Activated CD8-positive, alpha-beta memory T cell treated with anti-CD3 and anti-CD28 coated beads, Interleukin-2, amount 50 U/mL, for 4 hours (primary cell): Measurements from ENCODE around the gene TMEM140.

Experiments
- DNase-seq: peaks from one replicate; pipeline ENCODE4 v3.0.0-alpha.2; 2020

TMEM140 gene

GRCh38 chr7:135177028-135177696, 29.3 kb downstream of the TMEM140 start:
- no peak for DNase-seq

- no peak for DNase-seq
Measured at GRCh38 chr7:135178364-135178763, 30.5 kb downstream of the TMEM140 start.

GRCh38 chr7:135179321-135179925, 31.6 kb downstream of the TMEM140 start:
- DNase-seq, result no peak

- DNase-seq, result no peak
Measured at GRCh38 chr7:135180122-135180521, 32.2 kb downstream of the TMEM140 start.

GRCh38 chr7:135181261-135181928, 33.5 kb downstream of the TMEM140 start:
- no peak for DNase-seq

GRCh38 chr7:135181929-135182678, 34.2 kb downstream of the TMEM140 start:
- DNase-seq, result no peak

- DNase-seq, result no peak
Measured at GRCh38 chr7:135183478-135183877, 35.6 kb downstream of the TMEM140 start.

GRCh38 chr7:135184254-135184841, 36.5 kb downstream of the TMEM140 start:
- DNase-seq, result no peak

GRCh38 chr7:135185471-135186260, 37.8 kb downstream of the TMEM140 start:
- DNase-seq, result no peak

GRCh38 chr7:135186261-135186540, 38.3 kb downstream of the TMEM140 start:
- DNase-seq, result no peak

- DNase-seq, result no peak
Measured at GRCh38 chr7:135186841-135187253, 39.0 kb downstream of the TMEM140 start.

GRCh38 chr7:135188298-135188984, 40.6 kb downstream of the TMEM140 start:
- no peak for DNase-seq

GRCh38 chr7:135189221-135189662, 41.4 kb downstream of the TMEM140 start:
- no peak for DNase-seq

GRCh38 chr7:135189961-135190360, 42.1 kb downstream of the TMEM140 start:
- DNase-seq, result no peak

GRCh38 chr7:135190703-135191102, 42.8 kb downstream of the TMEM140 start:
- no peak for DNase-seq

- no peak for DNase-seq
Measured at GRCh38 chr7:135192914-135193536, 45.2 kb downstream of the TMEM140 start.

GRCh38 chr7:135193615-135194081, 45.8 kb downstream of the TMEM140 start:
- DNase-seq, result no peak

GRCh38 chr7:135194494-135195095, 46.7 kb downstream of the TMEM140 start:
- no peak for DNase-seq

GRCh38 chr7:135195156-135195555, 47.3 kb downstream of the TMEM140 start:
- DNase-seq, result no peak

- DNase-seq, result no peak
Measured at GRCh38 chr7:135195968-135196629, 48.2 kb downstream of the TMEM140 start.
